ENCODE data around the gene TTPAL. TPM values are rescaled to one million over a fixed set of nuclear protein-coding genes. Genes with fewer than 3 reads are reported as not detected.

Gene TTPAL
- total RNA-seq, 1 experiment from 2014 or later, result 21.1 TPM

DNA sequence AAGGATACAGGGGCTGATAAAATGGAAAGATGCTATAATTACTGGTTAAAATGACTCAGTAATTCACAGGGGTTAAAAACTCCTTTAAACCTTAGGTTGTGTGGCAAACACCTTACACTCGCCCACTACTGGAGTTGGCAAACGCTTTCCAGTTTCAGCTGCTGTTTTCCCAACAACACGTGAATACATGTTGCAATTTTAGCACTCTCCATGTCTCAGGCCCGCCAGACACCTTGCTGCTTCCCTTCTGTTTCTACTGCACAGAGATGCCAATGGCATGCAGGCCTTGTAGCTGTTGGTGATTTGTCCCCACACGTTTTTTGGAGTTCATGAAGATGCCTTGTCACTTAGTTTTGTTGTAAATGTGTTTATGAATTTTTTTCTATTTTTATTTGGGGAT is 5.3 kb upstream of the TTPAL start:
- no peaks in the 10 kb centered on the region for H3K23me2 ChIP-seq (ENCODE audit: insufficient read length, low read depth, low read length, poor library complexity, severe bottlenecking)
- no peak overlapping the region for H3K4me3 Mint-ChIP-seq
- no peak overlapping the region for H3K9ac ChIP-seq (ENCODE audit: extremely low read depth, insufficient read length, low read length)
- H4K5ac ChIP-seq (ENCODE audit: insufficient read length, low read depth, low read length), result no peak overlapping the region
- no peak overlapping the region for H3K23ac ChIP-seq (ENCODE audit: insufficient read length, low read depth, low read length)
- H3K27ac ChIP-seq (ENCODE audit: insufficient read length, low read depth, low read length), result no peak overlapping the region
- H4K91ac ChIP-seq (ENCODE audit: insufficient read length, low read depth, low read length), result no peak overlapping the region
- H3K4me1 Mint-ChIP-seq, result peaks cover 11 to 16% of the 10 kb centered on the region in 2 experiments
- no peak overlapping the region for H2AFZ ChIP-seq (ENCODE audit: low read length)
- no peaks in the 10 kb centered on the region for H3K79me1 ChIP-seq (ENCODE audit: insufficient read depth, low read depth, low read length, poor library complexity, severe bottlenecking)
- H3K56ac ChIP-seq (ENCODE audit: insufficient read length, low read depth, low read length), result no peak overlapping the region
- no peak overlapping the region for H3T11ph ChIP-seq (ENCODE audit: low read length)
- no peak overlapping the region for H2BK5ac ChIP-seq (ENCODE audit: insufficient read length, low read length)
- no peaks in the 10 kb centered on the region for H3K9me3 Mint-ChIP-seq
- no peaks in the 10 kb centered on the region for H3K79me2 ChIP-seq (ENCODE audit: insufficient read depth, low read length)
- H3K4me2 ChIP-seq (ENCODE audit: insufficient read depth, insufficient read length, low read length), result no peak overlapping the region
- H2BK15ac ChIP-seq (ENCODE audit: low read depth, low read length), result no peak overlapping the region
- no peak overlapping the region for H2BK120ac ChIP-seq (ENCODE audit: low read depth, low read length, poor library complexity, severe bottlenecking)
- no peak overlapping the region for H3K18ac ChIP-seq (ENCODE audit: insufficient read length, low read depth, low read length)
- no peak overlapping the region for H2AK5ac ChIP-seq (ENCODE audit: insufficient read length, low read length)
- no peak for DNase-seq
- H2BK12ac ChIP-seq (ENCODE audit: insufficient read length, low read depth, low read length), result no peak overlapping the region
- no peak overlapping the region for H3K4ac ChIP-seq (ENCODE audit: low read depth, low read length)
- peaks cover 5% of the 10 kb centered on the region for H3K27me3 Mint-ChIP-seq (ENCODE audit: low read depth)
- no peak overlapping the region for H2BK20ac ChIP-seq (ENCODE audit: low read depth, low read length, poor library complexity, severe bottlenecking)
- no CpG with 5 or more reads among the region's 5 CpGs for WGBS (ENCODE audit: extremely low coverage, insufficient read length, low lambda C conversion rate)
- no peak overlapping the region for H3K27ac Mint-ChIP-seq
- no peak overlapping the region for H4K8ac ChIP-seq (replicated peaks; ENCODE audit: insufficient read length, low read depth, low read length)
- no peaks in the 10 kb centered on the region for H3K36me3 Mint-ChIP-seq (ENCODE audit: insufficient read depth in 1 of 3, low read depth in 3 of 3)
- no peaks in the 10 kb centered on the region for H3K27me3 ChIP-seq (ENCODE audit: insufficient read depth, low read length)
- peaks cover under 1% of the 10 kb centered on the region; the same call in 1 of the 2 replicates for H3K4me1 ChIP-seq (ENCODE audit: insufficient read depth, low read length)
- TF ChIP-seq, protein P1, sequence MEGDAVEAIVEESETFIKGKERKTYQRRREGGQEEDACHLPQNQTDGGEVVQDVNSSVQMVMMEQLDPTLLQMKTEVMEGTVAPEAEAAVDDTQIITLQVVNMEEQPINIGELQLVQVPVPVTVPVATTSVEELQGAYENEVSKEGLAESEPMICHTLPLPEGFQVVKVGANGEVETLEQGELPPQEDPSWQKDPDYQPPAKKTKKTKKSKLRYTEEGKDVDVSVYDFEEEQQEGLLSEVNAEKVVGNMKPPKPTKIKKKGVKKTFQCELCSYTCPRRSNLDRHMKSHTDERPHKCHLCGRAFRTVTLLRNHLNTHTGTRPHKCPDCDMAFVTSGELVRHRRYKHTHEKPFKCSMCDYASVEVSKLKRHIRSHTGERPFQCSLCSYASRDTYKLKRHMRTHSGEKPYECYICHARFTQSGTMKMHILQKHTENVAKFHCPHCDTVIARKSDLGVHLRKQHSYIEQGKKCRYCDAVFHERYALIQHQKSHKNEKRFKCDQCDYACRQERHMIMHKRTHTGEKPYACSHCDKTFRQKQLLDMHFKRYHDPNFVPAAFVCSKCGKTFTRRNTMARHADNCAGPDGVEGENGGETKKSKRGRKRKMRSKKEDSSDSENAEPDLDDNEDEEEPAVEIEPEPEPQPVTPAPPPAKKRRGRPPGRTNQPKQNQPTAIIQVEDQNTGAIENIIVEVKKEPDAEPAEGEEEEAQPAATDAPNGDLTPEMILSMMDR (conservative IDR thresholded peaks at IDR 0.05), result no peak
- H3K9me3 ChIP-seq (ENCODE audit: control insufficient read depth, low read depth, low read length), result no peaks in the 10 kb centered on the region
- no peak overlapping the region for H3K14ac ChIP-seq (ENCODE audit: insufficient read depth, low read length)
- H4K20me1 ChIP-seq (ENCODE audit: control insufficient read depth, insufficient read depth, insufficient read length), result no peaks in the 10 kb centered on the region

Data from H9 (cell line).